ENCODE data around the gene CFAP221.

Gene CFAP221

GRCh38 chr2:119544075-119544938 is at the start of gene CFAP221:
CFAP221 (plus strand) TSS chr2:119544449; CDS start chr2:119546132, 1,683 bp downstream.
- DNase-seq (ENCODE audit: low spot score): peak; percentile 72

- DNase-seq (ENCODE audit: low spot score): no peak
Measured at GRCh38 chr2:119495948-119496347, 48.3 kb upstream of the CFAP221 start.

- DNase-seq (ENCODE audit: low spot score): no peak
Measured at GRCh38 chr2:119496682-119497081, 47.6 kb upstream of the CFAP221 start.

- DNase-seq (ENCODE audit: low spot score): no peak
Measured at GRCh38 chr2:119508756-119509155, 35.5 kb upstream of the CFAP221 start.

- no peak for DNase-seq (ENCODE audit: low spot score)
Measured at GRCh38 chr2:119511989-119512388, 32.3 kb upstream of the CFAP221 start.

GRCh38 chr2:119512946-119513345 is 31.3 kb upstream of the CFAP221 start:
- DNase-seq (ENCODE audit: low spot score): no peak

- no peak for DNase-seq (ENCODE audit: low spot score)
Measured at GRCh38 chr2:119513832-119514231, 30.4 kb upstream of the CFAP221 start.

GRCh38 chr2:119516121-119516520 is 28.1 kb upstream of the CFAP221 start:
- DNase-seq (ENCODE audit: low spot score): no peak

GRCh38 chr2:119517433-119517832 is 26.8 kb upstream of the CFAP221 start:
- peak; percentile 87 for DNase-seq (ENCODE audit: low spot score)

GRCh38 chr2:119518401-119519056 is 25.7 kb upstream of the CFAP221 start:
- no peak for DNase-seq (ENCODE audit: low spot score)

GRCh38 chr2:119519057-119519408 is 25.2 kb upstream of the CFAP221 start:
- DNase-seq (ENCODE audit: low spot score): no peak

- no peak for DNase-seq (ENCODE audit: low spot score)
Measured at GRCh38 chr2:119520696-119521432, 23.4 kb upstream of the CFAP221 start.

- no peak for DNase-seq (ENCODE audit: low spot score)
Measured at GRCh38 chr2:119521433-119522050, 22.7 kb upstream of the CFAP221 start.

- DNase-seq (ENCODE audit: low spot score): no peak
Measured at GRCh38 chr2:119522671-119523070, 21.6 kb upstream of the CFAP221 start.

GRCh38 chr2:119523383-119523951 is 20.8 kb upstream of the CFAP221 start:
- no peak for DNase-seq (ENCODE audit: low spot score)

- no peak for DNase-seq (ENCODE audit: low spot score)
Measured at GRCh38 chr2:119523952-119524694, 20.1 kb upstream of the CFAP221 start, which contains the start of gene SCTR. SCTR (minus strand) TSS chr2:119524483; CDS start chr2:119524226, 257 bp downstream.

GRCh38 chr2:119525614-119526013 is 18.6 kb upstream of the CFAP221 start:
- no peak for DNase-seq (ENCODE audit: low spot score)

- peak; percentile 34 for DNase-seq (ENCODE audit: low spot score)
Measured at GRCh38 chr2:119527999-119528398, 16.2 kb upstream of the CFAP221 start.

GRCh38 chr2:119531292-119531691 is 13.0 kb upstream of the CFAP221 start:
- DNase-seq (ENCODE audit: low spot score): no peak

GRCh38 chr2:119533560-119533959 is 10.7 kb upstream of the CFAP221 start:
- DNase-seq (ENCODE audit: low spot score): no peak

- no peak for DNase-seq (ENCODE audit: low spot score)
Measured at GRCh38 chr2:119536211-119536610, 8.0 kb upstream of the CFAP221 start.

All from HuH-7 (cell line).